ENCODE results near the gene CCDC12. TPM values are rescaled to one million over a fixed set of nuclear protein-coding genes. Genes with fewer than 3 reads are reported as not detected.

The CCDC12 gene
- total and polyA plus RNA-seq, 4 donors: 34.2 to 129 (median 70.0) TPM

DNA sequence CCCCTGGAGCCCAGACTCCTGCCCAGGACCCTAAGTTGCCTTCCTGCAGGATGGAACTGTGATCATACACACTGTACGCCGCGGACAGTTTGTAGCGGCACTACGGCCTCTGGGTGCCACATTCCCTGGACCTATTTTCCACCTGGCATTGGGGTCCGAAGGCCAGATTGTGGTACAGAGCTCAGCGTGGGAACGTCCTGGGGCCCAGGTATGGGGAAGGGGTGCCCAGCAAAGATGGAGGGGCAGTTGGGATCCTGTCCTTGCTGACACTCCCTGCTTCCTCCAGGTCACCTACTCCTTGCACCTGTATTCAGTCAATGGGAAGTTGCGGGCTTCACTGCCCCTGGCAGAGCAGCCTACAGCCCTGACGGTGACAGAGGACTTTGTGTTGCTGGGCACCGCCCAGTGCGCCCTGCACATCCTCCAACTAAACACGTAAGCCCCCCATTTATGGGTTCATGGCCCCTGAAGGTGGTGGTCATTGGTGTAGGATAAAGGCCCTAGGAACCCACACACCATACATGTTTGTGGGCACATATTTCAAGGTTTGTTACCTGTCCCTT, 31.8 kb upstream of the CCDC12 start:
- no peak overlapping the region for H3K4me3 ChIP-seq
- no peaks in the 10 kb centered on the region for H3K27me3 ChIP-seq (ENCODE audit: control insufficient read depth in 3 of 3, insufficient read depth in 3 of 3, low read length in 2 of 3)
- 95 to 96% methylated on average over 13 of the region's 13 CpGs for WGBS, 2 donors
- TF ChIP-seq, protein P1, sequence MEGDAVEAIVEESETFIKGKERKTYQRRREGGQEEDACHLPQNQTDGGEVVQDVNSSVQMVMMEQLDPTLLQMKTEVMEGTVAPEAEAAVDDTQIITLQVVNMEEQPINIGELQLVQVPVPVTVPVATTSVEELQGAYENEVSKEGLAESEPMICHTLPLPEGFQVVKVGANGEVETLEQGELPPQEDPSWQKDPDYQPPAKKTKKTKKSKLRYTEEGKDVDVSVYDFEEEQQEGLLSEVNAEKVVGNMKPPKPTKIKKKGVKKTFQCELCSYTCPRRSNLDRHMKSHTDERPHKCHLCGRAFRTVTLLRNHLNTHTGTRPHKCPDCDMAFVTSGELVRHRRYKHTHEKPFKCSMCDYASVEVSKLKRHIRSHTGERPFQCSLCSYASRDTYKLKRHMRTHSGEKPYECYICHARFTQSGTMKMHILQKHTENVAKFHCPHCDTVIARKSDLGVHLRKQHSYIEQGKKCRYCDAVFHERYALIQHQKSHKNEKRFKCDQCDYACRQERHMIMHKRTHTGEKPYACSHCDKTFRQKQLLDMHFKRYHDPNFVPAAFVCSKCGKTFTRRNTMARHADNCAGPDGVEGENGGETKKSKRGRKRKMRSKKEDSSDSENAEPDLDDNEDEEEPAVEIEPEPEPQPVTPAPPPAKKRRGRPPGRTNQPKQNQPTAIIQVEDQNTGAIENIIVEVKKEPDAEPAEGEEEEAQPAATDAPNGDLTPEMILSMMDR (IDR thresholded peaks at IDR 0.05; ENCODE audit: control extremely low read depth, extremely low read depth): no peak
- DNase-seq: no peak
- no peak for ATAC-seq (ENCODE audit: insufficient read depth, low FRiP score)
- peak overlapping the region in 1 of 2 donors; percentile 5 for H3K9ac ChIP-seq (ENCODE audit: insufficient read depth in 1 of 2, low read length in 2 of 2)
- H3K36me3 ChIP-seq (ENCODE audit: control insufficient read depth in 4 of 4, insufficient read depth in 4 of 4, low read length in 4 of 4): peaks cover 0 to 45% (median 4%) of the 10 kb centered on the region in 4 donors
- peaks cover 0 to 2% (median 0%) of the 10 kb centered on the region in 4 donors for H3K9me3 ChIP-seq (ENCODE audit: control insufficient read depth in 4 of 4, insufficient read depth in 3 of 4, low read length in 3 of 4)
- peaks cover 0 to 8% (median 0%) of the 10 kb centered on the region in 5 donors for H3K4me1 ChIP-seq (ENCODE audit: control insufficient read depth in 5 of 5, insufficient read depth in 5 of 5, low read length in 5 of 5)
- H3K27ac ChIP-seq (ENCODE audit: low read depth in 1 of 2, low read length in 1 of 2): no peak overlapping the region

DNA sequence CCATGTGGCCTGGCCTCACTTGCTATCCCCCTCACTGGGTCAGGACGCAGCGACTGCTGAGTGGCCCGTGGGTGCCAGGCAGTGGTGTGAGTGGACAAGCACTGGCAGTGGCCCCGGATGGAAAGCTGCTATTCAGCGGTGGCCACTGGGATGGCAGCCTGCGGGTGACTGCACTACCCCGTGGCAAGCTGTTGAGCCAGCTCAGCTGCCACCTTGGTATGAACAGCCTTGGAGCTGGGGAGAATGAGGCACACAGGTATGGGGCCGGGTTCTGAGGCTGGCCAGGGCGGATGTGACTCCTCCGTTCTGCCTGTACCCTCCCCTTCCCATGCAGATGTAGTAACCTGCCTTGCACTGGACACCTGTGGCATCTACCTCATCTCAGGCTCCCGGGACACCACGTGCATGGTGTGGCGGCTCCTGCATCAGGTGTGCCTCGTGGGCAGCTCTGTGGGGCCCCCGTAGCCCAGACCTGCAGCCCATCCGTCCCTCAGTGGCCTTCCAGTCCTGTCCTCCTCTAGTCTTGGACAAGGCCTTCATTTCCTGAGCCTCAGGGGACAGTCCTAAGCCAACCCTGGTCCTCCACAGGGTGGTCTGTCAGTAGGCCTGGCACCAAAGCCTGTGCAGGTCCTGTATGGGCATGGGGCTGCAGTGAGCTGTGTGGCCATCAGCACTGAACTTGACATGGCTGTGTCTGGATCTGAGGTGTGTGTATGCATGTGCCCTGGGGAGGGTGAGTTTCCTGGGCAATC, 31.1 kb upstream of the CCDC12 start:
- no peak for ATAC-seq (ENCODE audit: insufficient read depth, low FRiP score)
- Histone ChIP-seq H3K4me3 (no peak overlapping the region), H3K9me3 (ENCODE audit: control insufficient read depth in 4 of 4, insufficient read depth in 3 of 4, low read length in 3 of 4) (peaks cover 0 to 2% (median 0%) of the 10 kb centered on the region in 4 donors), H3K27me3 (ENCODE audit: control insufficient read depth in 3 of 3, insufficient read depth in 3 of 3, low read length in 2 of 3) (no peaks in the 10 kb centered on the region), H3K27ac (ENCODE audit: low read depth in 1 of 2, low read length in 1 of 2) (no peak overlapping the region), H3K36me3 (ENCODE audit: control insufficient read depth in 4 of 4, insufficient read depth in 4 of 4, low read length in 4 of 4) (peaks cover 0 to 50% (median 4%) of the 10 kb centered on the region in 4 donors), H3K9ac (ENCODE audit: insufficient read depth in 1 of 2, low read length in 2 of 2) (no peak overlapping the region), H3K4me1 (ENCODE audit: control insufficient read depth in 5 of 5, insufficient read depth in 5 of 5, low read length in 5 of 5) (peaks cover 0 to 8% (median 0%) of the 10 kb centered on the region in 5 donors)
- 91 to 94% methylated on average over 16 of the region's 16 CpGs for WGBS, 2 donors
- no peak for DNase-seq
- TF ChIP-seq, protein P1 (IDR thresholded peaks at IDR 0.05; ENCODE audit: control extremely low read depth, extremely low read depth): no peak

DNA sequence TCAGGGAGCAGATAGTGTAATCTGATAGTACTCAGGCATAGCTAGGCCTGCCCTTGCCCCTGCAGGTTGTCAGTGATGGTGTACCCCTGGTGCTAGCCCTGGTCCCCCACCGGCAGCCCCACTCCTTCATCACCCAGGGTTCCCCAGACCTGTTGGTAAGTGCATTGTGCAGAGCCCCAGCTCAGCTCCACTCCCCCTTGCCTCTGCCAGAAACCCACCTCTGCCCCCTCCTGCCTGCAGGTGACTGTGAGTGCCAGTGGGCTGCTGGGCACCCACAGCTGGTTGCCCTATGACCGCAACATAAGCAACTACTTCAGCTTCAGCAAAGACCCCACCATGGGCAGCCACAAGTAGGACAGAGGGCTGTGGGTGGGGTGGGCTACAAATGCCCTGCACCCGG, 30.5 kb upstream of the CCDC12 start:
- H3K9ac ChIP-seq (ENCODE audit: insufficient read depth in 1 of 2, low read length in 2 of 2): no peak overlapping the region
- peaks cover 0 to 8% (median 0%) of the 10 kb centered on the region in 5 donors for H3K4me1 ChIP-seq (ENCODE audit: control insufficient read depth in 5 of 5, insufficient read depth in 5 of 5, low read length in 5 of 5)
- ATAC-seq (ENCODE audit: insufficient read depth, low FRiP score) (no peak), DNase-seq (no peak)
- no peak overlapping the region for H3K27ac ChIP-seq (ENCODE audit: low read depth in 1 of 2, low read length in 1 of 2)
- 93 to 100% methylated on average over 3 of the region's 3 CpGs for WGBS, 2 donors
- H3K27me3 ChIP-seq (ENCODE audit: control insufficient read depth in 3 of 3, insufficient read depth in 3 of 3, low read length in 2 of 3): no peaks in the 10 kb centered on the region
- no peak overlapping the region for H3K4me3 ChIP-seq
- TF ChIP-seq, protein P1 (IDR thresholded peaks at IDR 0.05; ENCODE audit: control extremely low read depth, extremely low read depth): no peak
- H3K36me3 ChIP-seq (ENCODE audit: control insufficient read depth in 4 of 4, insufficient read depth in 4 of 4, low read length in 4 of 4): peaks cover 2 to 56% (median 4%) of the 10 kb centered on the region in 4 donors
- peaks cover 0 to 2% (median 0%) of the 10 kb centered on the region in 4 donors for H3K9me3 ChIP-seq (ENCODE audit: control insufficient read depth in 4 of 4, insufficient read depth in 3 of 4, low read length in 3 of 4)
